Measurements from ENCODE around the gene ZMAT5. TPM values are rescaled to one million over a fixed set of nuclear protein-coding genes. Genes with fewer than 3 reads are reported as not detected.

The ZMAT5 gene
- total RNA-seq, 1 donor from 2014 or later = 18.3 TPM

DNA sequence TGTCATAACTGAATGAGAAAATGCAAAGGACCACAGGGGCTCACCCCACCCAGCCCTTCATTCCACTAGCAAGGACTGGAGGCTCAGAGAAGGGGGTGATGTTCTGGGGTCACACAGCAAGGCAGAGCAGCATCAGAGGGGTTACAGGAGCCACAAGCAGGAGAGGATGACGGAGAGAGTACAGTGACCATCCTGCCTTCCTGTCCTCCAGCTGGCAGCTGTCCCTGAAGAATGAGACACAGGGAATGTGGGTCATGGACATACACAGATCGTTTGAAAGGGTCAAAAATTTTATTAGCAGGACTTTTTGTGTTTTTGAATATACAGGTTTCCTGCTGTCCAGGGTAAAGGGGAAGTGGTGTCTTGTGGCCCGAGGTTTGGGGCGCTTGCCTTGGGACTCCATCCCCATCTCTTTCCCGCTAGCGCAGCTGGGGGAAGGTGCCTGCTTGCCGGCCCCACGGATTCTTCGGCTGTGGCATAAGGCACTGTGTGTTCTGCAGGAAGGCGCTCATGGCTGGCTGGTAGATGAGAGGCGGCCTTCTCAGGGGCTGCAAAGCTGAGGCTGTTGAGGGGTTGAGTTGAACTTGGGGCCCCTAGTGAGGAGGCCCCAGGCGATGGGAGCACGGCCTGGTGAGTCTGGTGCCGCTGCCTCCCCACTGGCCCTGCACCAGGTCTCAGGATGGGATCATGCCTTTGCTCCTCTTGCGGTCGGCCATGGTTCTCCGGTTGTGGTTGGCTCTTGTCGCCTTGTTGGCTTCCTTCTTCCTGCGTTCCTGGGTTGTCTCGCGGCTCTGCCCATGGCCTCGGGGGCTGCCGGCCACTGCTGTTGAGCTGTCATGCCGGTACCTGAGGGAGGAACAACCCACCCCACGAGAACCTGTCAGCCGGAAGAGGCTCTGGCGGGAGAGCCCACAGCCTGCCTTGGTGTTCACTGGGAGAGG lies 21.8 kb upstream of the ZMAT5 start:
- DNase-seq (no peak), ATAC-seq (no peak)
- TF ChIP-seq, protein P1, sequence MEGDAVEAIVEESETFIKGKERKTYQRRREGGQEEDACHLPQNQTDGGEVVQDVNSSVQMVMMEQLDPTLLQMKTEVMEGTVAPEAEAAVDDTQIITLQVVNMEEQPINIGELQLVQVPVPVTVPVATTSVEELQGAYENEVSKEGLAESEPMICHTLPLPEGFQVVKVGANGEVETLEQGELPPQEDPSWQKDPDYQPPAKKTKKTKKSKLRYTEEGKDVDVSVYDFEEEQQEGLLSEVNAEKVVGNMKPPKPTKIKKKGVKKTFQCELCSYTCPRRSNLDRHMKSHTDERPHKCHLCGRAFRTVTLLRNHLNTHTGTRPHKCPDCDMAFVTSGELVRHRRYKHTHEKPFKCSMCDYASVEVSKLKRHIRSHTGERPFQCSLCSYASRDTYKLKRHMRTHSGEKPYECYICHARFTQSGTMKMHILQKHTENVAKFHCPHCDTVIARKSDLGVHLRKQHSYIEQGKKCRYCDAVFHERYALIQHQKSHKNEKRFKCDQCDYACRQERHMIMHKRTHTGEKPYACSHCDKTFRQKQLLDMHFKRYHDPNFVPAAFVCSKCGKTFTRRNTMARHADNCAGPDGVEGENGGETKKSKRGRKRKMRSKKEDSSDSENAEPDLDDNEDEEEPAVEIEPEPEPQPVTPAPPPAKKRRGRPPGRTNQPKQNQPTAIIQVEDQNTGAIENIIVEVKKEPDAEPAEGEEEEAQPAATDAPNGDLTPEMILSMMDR (IDR thresholded peaks at IDR 0.05) = no peak
- intact Hi-C loops (cut with DNase I) = no loop called here
- no peaks in the 10 kb centered on the region for H3K9me3 ChIP-seq
- peaks cover 15% of the 10 kb centered on the region for H3K4me1 ChIP-seq
- no peaks in the 10 kb centered on the region for H3K27me3 ChIP-seq (ENCODE audit: low read depth)
- peaks cover 64% of the 10 kb centered on the region for H3K36me3 ChIP-seq
- no peak overlapping the region for H3K27ac ChIP-seq
- H3K4me3 ChIP-seq = no peak overlapping the region

DNA sequence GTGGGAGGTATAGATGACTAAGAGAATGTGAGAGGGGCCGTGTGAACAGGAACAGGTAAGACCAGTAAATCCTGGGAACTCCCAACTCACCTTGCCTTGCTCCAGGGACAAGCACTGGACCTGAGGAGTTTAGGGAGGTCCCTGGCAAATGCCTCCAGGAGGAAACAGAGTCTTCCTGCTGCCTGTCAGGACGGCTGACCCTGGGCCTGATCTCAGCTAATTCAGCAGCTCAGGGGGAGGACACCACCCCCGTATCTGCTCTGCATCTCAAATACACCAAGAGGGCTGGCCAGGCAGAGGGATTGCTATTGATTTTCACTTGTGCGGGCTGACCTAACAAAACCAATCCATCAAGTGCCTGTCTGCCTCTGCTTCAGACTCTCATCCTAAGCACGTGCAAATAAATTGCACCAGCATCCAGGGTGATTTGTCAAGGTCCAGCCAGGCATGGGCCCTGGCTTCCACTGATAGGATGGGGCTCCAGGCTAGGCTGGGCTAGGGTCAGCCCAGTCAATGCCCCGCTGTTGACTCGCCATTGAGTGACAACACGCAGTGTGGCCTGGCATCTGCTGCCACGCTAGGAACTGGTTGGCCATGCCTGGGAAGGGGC lies 20.7 kb upstream of the ZMAT5 start:
- Histone ChIP-seq H3K27me3 (ENCODE audit: low read depth) (no peaks in the 10 kb centered on the region), H3K9me3 (no peaks in the 10 kb centered on the region), H3K36me3 (peaks cover 53% of the 10 kb centered on the region), H3K4me3 (no peak overlapping the region), H3K27ac (no peak overlapping the region), H3K4me1 (peaks cover 15% of the 10 kb centered on the region)
- ATAC-seq (no peak), DNase-seq (no peak)
- TF ChIP-seq, protein P1 (IDR thresholded peaks at IDR 0.05) = no peak
- intact Hi-C loops (cut with DNase I) = no loop called here

DNA sequence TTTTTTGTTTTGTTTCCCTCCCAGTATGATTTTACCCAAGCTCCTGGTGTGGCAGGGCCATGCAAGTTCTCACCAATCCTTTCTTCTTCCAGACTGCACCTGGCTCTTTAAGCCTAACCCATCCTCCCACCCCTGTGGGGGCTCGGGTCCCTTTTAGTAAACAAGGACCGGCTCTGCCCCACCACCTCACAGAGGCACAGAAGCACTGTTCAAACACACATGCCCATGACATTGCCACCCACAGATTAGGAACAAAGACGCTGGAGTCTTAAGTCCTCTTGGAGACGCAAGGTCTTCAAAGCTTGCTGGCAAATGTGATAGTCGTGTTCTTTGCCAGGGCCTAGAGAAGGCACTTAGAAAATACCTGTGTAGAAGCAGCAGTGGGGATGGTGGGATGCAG lies 19.2 kb upstream of the ZMAT5 start:
- intact Hi-C loops (cut with DNase I) = no loop called here
- Histone ChIP-seq H3K4me3 (no peak overlapping the region), H3K27ac (no peak overlapping the region), H3K4me1 (peaks cover 15% of the 10 kb centered on the region), H3K9me3 (no peaks in the 10 kb centered on the region), H3K36me3 (peaks cover 39% of the 10 kb centered on the region), H3K27me3 (ENCODE audit: low read depth) (no peaks in the 10 kb centered on the region)
- ATAC-seq (no peak), DNase-seq (no peak)
- TF ChIP-seq, protein P1 (IDR thresholded peaks at IDR 0.05) = no peak

DNA sequence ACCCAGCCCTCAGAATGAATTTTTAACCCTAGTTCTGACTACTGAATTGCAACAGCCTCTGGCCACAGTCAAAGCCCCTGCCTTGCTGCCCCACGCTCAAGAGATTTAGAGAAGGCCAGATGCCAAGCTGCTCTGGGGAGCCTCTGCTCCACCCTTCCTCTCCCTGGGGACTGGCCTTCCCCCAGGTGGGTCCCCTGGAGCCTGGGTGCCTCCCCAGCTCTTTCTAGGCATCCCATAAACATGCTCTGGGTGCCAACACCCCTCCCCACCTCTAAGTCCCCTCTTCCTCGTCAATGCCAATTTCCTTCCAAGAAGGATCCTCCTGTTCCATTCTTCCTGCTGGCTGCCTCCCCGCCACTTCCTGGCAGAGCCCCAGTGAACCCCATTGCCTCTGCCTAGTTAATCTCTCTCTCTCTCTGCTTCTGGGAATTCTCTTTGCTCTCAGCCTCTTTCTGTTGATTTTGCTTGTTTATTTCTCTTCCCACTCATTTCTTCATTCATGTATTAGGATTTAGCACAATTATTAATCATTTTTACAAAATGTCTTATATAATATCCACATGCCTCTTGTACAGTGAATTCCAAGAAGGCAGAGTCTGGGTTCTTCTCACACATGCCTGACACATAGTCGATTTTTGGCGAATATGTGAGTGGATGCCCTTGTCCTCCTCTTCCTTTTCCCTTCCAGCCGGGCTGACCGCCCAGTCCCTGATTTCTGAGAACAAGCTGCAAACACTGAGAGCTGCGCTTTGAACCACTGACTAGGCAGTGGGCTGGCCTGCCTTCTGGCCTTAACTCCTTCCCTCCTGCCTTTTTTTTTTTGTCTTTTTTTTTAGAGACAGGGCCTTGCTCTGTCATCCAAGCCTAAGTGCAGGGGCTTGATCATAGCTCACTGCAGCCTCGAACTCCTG lies 17.9 kb upstream of the ZMAT5 start:
- Histone ChIP-seq H3K27me3 (ENCODE audit: low read depth) (no peaks in the 10 kb centered on the region), H3K27ac (peak overlapping the region; percentile 49), H3K4me1 (peaks cover 15% of the 10 kb centered on the region), H3K36me3 (peaks cover 25% of the 10 kb centered on the region), H3K9me3 (no peaks in the 10 kb centered on the region), H3K4me3 (no peak overlapping the region)
- ATAC-seq = peak in 1 of 2 donors; percentile 33
- DNase-seq = no peak
- intact Hi-C loops (cut with DNase I) = no loop called here
- TF ChIP-seq, protein P1 (IDR thresholded peaks at IDR 0.05) = no peak

Data from lower lobe of right lung (tissue), 2 donors.